Measurements from ENCODE around the gene ASCC3. TPM values are rescaled to one million over a fixed set of nuclear protein-coding genes. Genes with fewer than 3 reads are reported as not detected.

ASCC3 gene
- total and polyA plus RNA-seq, 2 experiments from 2014 or later = 34.0 to 77.6 TPM

- H2AFZ ChIP-seq = no peak overlapping the region
- no peaks in the 10 kb centered on the region for H3K4me1 ChIP-seq (ENCODE audit: insufficient read depth)
- H3K9me2 ChIP-seq (replicated peaks; ENCODE audit: insufficient read depth) = no peaks in the 10 kb centered on the region
- H4K20me1 ChIP-seq (ENCODE audit: insufficient read depth, poor library complexity, severe bottlenecking) = no peaks in the 10 kb centered on the region
- 38% methylated on average over 3 of the region's 3 CpGs for WGBS (ENCODE audit: low lambda C conversion rate, missing lambda C conversion rate)
- DNase-seq (ENCODE audit: low spot score) = no peak
- H3K27ac ChIP-seq = no peak overlapping the region
- no peak overlapping the region for H3K4me3 ChIP-seq
- peaks cover 75% of the 10 kb centered on the region for H3K27me3 ChIP-seq
- TF ChIP-seq CTCF (IDR thresholded peaks at IDR 0.05; ENCODE audit: poor library complexity) (no peak), EZH2 (IDR thresholded peaks at IDR 0.05; ENCODE audit: borderline replicate concordance) (no peak)
- no peaks in the 10 kb centered on the region for H3K36me3 ChIP-seq (replicated peaks; ENCODE audit: insufficient read depth, low read depth)
- H3K9me3 ChIP-seq (ENCODE audit: low read depth) = no peaks in the 10 kb centered on the region
- no peak overlapping the region for H3K4me2 ChIP-seq
- H3K79me2 ChIP-seq = no peaks in the 10 kb centered on the region
Measured at GRCh38 chr6:100472674-100473073, 408.5 kb downstream of the ASCC3 start.

- Histone ChIP-seq H3K36me3 (replicated peaks; ENCODE audit: insufficient read depth, low read depth) (no peaks in the 10 kb centered on the region), H3K27me3 (peaks cover 93% of the 10 kb centered on the region), H3K27ac (no peak overlapping the region), H3K4me1 (ENCODE audit: insufficient read depth) (no peaks in the 10 kb centered on the region), H3K4me2 (no peak overlapping the region), H3K79me2 (no peaks in the 10 kb centered on the region), H3K9me2 (replicated peaks; ENCODE audit: insufficient read depth) (no peaks in the 10 kb centered on the region), H2AFZ (no peak overlapping the region), H4K20me1 (ENCODE audit: insufficient read depth, poor library complexity, severe bottlenecking) (no peaks in the 10 kb centered on the region), H3K9me3 (ENCODE audit: low read depth) (no peaks in the 10 kb centered on the region), H3K4me3 (no peak overlapping the region)
- 76% methylated on average over 5 of the region's 5 CpGs for WGBS (ENCODE audit: low lambda C conversion rate, missing lambda C conversion rate)
- peak; percentile 24 for TF ChIP-seq EZH2phosphoT487 (IDR thresholded peaks at IDR 0.05; ENCODE audit: low read depth, severe bottlenecking, unreplicated experiment)
- no peak for TF ChIP-seq CTCF (IDR thresholded peaks at IDR 0.05; ENCODE audit: poor library complexity)
- DNase-seq (ENCODE audit: low spot score) = no peak
Measured at GRCh38 chr6:100470422-100471120, 410.6 kb downstream of the ASCC3 start.

- no peaks in the 10 kb centered on the region for H3K9me3 ChIP-seq (ENCODE audit: low read depth)
- no peak overlapping the region for H3K4me3 ChIP-seq
- no peaks in the 10 kb centered on the region for H4K20me1 ChIP-seq (ENCODE audit: insufficient read depth, poor library complexity, severe bottlenecking)
- no peak overlapping the region for H3K27ac ChIP-seq
- H3K4me2 ChIP-seq = peak overlapping the region; percentile 34
- peaks cover 5% of the 10 kb centered on the region for H3K4me1 ChIP-seq (ENCODE audit: insufficient read depth)
- no peaks in the 10 kb centered on the region for H3K9me2 ChIP-seq (replicated peaks; ENCODE audit: insufficient read depth)
- H3K27me3 ChIP-seq = peaks cover 100% of the 10 kb centered on the region
- TF ChIP-seq CTCF (IDR thresholded peaks at IDR 0.05; ENCODE audit: poor library complexity) (no peak), EZH2 (IDR thresholded peaks at IDR 0.05; ENCODE audit: borderline replicate concordance) (peak; percentile 99), EZH2phosphoT487 (IDR thresholded peaks at IDR 0.05; ENCODE audit: low read depth, severe bottlenecking, unreplicated experiment) (peak; percentile 85)
- H3K36me3 ChIP-seq (replicated peaks; ENCODE audit: insufficient read depth, low read depth) = no peaks in the 10 kb centered on the region
- H3K79me2 ChIP-seq = no peaks in the 10 kb centered on the region
- DNase-seq (ENCODE audit: low spot score) = no peak
- H2AFZ ChIP-seq = no peak overlapping the region
- WGBS (ENCODE audit: low lambda C conversion rate, missing lambda C conversion rate) = 7% methylated on average over 44 of the region's 44 CpGs
Measured at GRCh38 chr6:100469101-100469859, 411.8 kb downstream of the ASCC3 start.

Data from hepatocyte (in vitro differentiated cells).